Stimulated activated CD4-positive, alpha-beta T cell treated with anti-CD3 and anti-CD28 coated beads, Interleukin-1b, Interleukin-23, amount 100 ng/mL, for 1 hour (primary cell): ENCODE data around the gene GSTP1.
"Not testable (repeated sequence)": the region's sequence is repeated elsewhere in the genome, so short reads cannot be mapped to it uniquely, and the experiment has no call there.

Experiments
- DNase-seq, 2 donors: peaks; one replicate each; pipeline ENCODE4 v3.0.0-alpha.2; 2020; ENCODE audit warnings: low read depth in 2 of 2

GSTP1 gene

GRCh38 chr11:67614730-67615714, 31.4 kb downstream of the GSTP1 start:
- peak in 1 of 2 donors; percentile 34 for DNase-seq

DNA sequence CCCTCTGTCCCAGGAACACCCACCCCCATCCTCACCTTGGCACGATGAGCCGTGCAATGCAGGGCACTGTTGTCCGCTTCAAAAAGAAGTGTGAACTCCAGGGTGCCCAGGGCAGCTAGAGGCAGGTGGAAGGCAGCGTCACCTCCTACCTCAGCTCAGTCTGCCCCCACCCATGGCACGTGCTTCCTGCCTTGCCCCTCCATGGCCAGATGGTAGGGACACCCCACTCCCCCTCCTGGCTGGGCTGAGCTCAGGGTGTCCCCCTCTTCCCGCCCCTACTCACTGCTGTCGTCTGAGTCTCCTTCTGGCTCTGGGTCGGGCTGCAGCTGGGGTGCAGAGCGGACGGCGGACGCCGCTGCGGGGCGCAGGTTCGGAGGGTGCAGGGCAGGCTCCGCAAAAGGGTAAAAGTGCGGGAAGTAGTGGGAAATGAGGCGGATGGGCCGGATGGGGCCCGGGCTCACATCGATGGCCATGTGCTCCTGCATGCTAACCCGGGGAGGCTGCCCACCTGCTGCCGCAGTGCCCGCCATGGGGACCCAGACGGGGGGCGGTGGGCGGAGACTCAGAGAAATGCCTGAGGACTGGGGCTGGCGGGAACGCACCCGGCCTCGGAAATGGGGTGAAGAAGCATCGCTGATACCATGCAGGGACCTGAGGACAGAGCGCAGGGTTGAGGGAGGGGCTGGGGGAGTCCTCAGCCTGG, 32.3 kb downstream of the GSTP1 start:
- DNase-seq: no peak

DNA sequence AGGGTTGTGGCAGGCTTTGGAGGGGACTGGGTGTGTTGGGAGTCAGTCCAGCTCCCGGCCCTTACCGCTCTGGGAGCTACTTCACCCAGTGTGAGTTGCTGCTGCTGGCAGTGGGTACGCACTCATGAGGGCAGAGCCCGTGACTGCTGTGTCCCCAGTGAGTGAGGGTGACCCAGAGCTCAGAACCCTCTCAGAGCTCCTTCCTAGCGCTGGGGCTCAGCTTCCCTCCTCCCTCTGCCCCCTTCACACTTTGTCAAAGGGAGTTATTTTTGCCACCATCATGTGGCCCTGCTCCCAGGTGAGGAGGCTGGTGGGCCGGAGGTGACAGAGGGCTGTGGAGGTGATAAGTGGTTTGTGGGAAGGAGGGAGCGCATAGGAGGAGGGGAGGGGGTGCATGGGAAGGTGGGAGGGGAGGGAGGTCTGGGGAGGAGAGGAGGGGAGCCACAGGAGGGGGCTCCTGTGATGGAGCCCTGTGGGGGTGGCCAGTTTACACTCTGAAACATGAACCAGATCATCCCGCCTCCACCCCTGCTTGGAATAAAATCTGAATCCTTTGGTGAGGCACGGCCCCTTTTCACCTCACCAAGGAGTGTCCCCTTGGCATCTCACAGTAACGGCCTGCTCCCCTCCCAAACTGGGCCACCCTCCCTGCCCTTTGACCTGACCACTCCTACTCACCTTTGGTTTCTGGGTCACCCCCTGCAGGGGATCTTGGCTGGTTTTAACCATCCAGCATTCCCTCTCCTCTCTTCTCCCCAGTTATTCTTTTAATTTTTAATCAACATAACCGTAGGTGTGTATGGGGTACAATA, 33.0 kb downstream of the GSTP1 start:
- DNase-seq: no peak

DNA sequence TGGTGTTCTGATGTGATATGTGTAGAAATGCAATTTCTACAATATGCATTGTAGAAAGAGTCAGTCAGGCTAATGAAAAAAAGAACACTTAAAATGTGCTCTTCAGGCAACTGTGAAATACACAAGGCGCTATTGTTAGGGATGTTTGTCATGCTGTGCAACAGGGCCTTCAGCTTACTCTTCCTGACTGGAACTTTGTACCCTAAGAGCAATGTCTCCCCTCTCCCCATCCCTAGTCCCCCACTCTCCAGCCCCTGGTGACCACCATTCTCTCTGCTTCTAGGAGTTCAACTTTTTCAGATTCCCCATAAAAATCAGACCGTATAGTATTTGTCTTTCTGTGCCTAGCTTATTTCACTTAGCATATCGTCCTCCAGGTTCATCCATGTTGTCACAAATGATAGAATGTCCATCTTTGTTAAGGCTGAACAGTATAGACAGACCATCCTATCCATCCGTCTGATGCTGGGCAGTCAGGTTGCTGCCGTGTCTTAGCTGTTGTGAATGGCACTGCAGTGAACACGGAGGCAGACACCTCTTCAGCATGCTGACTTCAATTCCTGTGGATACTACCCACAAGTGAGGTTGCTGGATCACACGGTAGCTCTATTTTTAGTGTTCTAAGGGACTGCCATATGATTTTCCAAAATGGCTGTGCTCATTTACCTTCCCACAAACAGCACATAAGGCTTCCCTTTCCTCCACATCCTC, 33.8 kb downstream of the GSTP1 start:
- DNase-seq: no peak

- DNase-seq: not testable (repeated sequence)
Observed at GRCh38 chr11:67618901-67619659, 35.5 kb downstream of the GSTP1 start.

DNA sequence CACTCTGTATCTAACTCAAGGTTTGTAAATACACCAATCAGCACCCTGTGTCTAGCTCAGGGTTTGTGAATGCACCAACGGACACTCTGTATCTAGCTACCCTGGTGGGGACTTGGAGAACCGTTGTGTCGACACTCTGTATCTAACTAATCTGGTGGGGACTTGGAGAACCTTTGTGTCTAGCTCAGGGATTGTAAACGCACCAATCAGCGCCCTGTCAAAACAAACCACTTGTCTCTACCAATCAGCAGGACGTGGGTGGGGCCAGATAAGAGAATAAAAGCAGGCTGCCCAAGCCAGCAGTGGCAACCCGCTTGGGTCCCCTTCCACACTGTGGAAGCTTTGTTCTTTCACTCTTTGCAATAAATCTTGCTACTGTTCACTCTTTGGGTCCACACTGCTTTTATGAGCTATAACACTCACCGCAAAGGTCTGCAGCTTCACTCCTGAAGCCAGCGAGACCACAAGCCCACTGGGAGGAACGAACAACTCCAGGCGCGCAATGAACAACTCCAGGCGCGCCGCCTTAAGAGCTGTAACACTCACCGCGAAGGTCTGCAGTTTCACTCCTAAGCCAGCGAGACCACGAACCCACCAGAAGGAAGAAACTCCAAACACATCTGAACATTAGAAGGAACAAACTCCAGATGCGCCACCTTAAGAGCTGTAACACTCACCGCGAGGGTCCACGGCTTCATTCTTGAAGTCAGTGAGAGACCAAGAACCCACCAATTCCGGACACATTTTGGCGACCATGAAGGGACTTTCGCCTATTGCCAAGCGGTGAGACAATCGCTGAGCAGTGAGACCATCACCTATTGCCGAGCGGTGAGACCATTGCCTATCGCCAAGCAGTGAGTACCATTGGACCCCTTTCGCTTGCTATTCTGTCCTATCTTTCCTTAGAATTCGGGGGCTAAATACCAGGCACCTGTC, 36.3 kb downstream of the GSTP1 start:
- not testable (repeated sequence) for DNase-seq

GRCh38 chr11:67620621-67621020, 37.0 kb downstream of the GSTP1 start:
- not testable (repeated sequence) for DNase-seq

DNA sequence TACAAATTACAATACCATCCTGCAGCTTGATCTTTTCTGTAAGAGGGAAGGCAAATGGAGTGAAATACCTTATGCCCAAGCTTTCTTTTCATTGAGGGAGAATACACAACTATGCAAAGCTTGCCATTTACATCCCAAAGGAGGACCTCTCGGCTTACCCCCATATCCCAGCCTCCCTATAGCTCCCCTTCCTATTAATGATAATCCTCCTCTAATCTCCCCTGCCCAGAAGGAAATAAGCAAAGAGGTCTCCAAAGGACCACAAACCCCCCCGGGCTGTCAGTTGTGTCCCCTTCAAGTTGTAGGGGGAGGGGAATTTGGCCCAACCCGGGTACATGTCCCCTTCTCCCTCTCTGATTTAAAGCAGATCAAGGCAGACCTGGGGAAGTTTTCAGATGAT, 38.3 kb downstream of the GSTP1 start:
- DNase-seq: not testable (repeated sequence)

GRCh38 chr11:67622905-67623304, 39.3 kb downstream of the GSTP1 start:
- not testable (repeated sequence) for DNase-seq

GRCh38 chr11:67623795-67624194, 40.2 kb downstream of the GSTP1 start:
- DNase-seq: not testable (repeated sequence)

DNA sequence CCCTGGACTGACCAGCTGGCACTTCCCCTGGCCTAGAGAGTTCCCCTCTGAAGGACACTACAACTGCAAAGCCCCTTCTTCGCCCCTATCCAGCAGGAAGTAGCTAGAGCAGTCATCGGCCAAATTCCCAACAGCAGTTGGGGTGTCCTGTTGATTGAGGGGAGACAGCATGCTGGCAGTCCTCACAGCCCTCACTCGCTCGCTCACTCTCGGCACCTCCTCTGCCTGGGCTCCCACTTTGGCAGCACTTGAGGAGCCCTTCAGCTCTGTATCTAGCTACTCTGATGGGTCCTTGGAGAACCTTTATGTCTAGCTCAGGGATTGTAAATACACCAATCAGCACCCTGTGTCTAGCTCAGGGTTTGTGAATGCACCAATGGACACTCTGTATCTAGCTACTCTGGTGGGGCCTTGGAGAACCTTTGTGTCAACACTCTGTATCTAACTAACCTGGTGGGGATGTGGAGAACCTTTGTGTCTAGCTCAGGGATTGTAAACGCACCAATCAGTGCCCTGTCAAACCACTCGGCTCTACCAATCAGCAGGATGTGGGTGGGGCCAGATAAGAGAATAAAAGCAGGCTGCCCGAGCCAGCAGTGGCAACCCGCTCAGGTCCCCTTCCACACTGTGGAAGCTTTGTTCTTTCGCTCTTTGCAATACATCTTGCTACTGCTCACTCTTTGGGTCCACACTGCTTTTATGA, 42.7 kb downstream of the GSTP1 start:
- not testable (repeated sequence) for DNase-seq

DNA sequence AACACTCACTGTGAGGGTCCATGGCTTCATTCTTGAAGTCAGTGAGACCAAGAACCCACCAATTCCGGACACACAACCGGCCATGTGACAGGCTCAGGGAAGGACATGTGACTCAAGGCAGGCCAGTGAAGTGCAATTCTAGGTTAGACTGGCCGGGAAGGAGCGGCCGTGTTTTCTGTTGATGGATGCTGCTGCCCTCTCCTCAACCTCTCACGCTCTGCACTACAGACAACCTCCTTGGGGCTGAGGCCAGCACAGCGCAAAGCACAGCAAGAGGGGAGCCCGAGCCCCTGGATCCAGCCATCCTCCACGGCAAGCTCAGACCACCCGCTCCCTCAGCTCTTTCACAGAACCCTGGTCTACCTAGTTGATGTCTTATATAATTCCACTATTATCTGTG, 43.4 kb downstream of the GSTP1 start:
- DNase-seq: no peak

DNA sequence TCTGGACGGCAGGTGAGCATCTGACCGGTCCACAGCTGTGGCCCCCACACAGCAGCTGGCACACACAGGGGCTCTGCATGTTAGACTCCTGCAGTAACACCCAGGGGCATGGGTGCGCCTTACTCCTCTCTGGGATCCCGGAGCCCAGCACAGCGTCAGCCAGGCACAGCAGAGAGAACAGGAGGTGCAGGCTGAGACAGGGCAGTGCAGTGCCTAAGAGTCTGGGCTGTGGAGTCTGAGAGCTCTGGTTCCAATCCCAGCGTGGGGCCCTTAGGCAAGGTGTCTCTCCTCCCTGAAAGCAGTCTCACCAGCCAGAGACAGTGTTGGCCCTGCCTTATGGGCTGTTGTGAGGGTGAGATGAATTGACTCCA, 43.8 kb downstream of the GSTP1 start:
- no peak for DNase-seq

GRCh38 chr11:67627812-67628624, 44.4 kb downstream of the GSTP1 start:
- DNase-seq: no peak

DNA sequence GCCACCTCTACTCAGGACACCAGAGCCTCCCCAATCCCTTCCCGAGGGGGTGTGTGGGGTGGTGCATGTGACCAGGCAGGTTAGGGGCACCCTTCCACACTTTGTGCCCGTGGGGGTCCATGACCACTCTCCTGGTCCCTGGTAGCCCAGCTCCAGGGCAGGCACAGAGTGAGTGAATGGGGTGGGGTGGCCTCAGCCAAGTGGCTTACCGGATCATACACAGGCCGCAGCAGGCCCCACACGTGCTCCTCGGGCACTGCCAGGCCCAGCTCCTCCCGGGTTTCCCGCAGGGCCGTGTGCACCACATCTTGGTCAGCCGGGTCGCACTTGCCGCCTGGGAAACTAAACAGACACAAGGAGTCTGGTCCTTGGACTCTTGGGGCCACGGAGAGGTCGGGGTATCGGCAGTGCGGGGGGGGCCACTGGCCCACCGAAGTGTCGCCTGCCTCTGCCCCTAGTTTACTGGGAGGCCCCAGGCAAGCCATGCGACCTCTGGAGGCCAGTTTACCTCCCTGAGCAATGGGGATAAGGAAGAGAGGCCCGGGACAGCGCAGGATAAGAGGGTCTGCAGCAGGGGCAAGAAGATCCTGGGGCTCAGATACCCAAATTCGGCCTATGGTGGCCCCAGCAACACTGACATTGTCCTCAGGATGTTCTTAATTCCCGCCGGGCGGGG, 45.2 kb downstream of the GSTP1 start:
- no peak for DNase-seq

GRCh38 chr11:67629386-67630227, 46.0 kb downstream of the GSTP1 start, which contains the start of gene NUDT8:
NUDT8 (minus strand) TSS chr11:67629937; CDS start chr11:67629911, 26 bp downstream.
- peak; percentile 69 to 75 for DNase-seq
